Measurements from ENCODE around the gene FAM72D. TPM values are rescaled to one million over a fixed set of nuclear protein-coding genes. Genes with fewer than 3 reads are reported as not detected.
A peak's percentile ranks its signal among the peaks of the same experiment; 100 is the strongest.
"Not testable (repeated sequence)": the region's sequence is repeated elsewhere in the genome, so short reads cannot be mapped to it uniquely, and the experiment has no call there.

FAM72D gene
- 1 to 10 TPM in 1 of 6 donors, under 1 TPM in 3, not detected in 2; 0.26 to 2.1 (median 0.54) TPM for total RNA-seq

DNA sequence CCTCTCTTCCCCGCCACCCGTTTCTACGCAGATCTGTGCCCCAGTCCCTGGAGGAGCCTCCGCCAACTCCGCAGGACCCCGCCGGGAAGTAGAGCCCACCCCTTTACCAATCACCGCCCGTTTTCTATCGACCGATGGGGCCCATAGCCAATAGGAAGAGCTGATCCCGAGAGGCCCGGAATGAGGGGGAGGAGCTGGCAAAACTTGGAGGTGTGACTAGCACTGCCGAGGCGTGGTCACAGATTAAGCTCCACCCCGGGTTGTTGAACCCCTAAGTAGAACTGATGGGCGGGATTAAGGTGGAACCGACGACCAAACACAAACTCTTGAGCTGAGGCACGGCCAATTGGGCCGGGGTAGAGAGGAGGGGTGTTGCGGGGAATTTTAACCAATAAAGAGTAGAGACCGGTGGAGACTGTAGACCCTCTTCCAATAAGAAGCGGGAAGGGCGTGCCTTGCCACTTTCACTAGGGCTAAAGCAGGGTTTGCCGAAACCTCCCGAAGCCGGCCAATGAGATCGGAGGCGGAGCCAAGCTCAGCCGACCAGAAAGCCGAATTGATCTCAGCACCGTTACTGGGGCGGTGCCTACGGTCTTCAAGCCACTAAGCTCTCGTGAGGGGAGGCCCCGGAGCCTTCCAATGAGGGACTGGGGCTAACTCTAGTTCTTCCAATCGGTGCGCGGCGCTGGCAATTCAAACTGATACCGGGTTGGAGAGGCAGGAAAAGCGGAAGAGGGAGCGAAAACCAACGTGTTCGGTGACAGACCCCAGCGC lies at the start of gene FAM72D, which contains the start of gene SRGAP2B:
TSS of gene FAM72D (plus strand) at position 691 of the 774 bp plus-strand sequence. CDS start 874 bp downstream, outside the sequence.
TSS of gene SRGAP2B (minus strand) at position 45 of the 774 bp plus-strand sequence. CDS start 2,427 bp downstream, outside the sequence.
- DNase-seq, H3K36me3 ChIP-seq, H3K9me3 ChIP-seq, H3K4me1 ChIP-seq, H3K27me3 ChIP-seq: not testable (repeated sequence)
- Histone ChIP-seq H3K27ac (peak within 1 kb of the TSS in 2 of 4 donors; percentile 79 to 83), H3K4me3 (peak within 1 kb of the TSS; percentile 35 to 48 (median 42))
- no CpG with 5 or more reads among the region's 47 CpGs for WGBS, 2 donors
- peak; percentile 91 to 96 for ATAC-seq (ENCODE audit: low FRiP score in 2 of 2)

DNA sequence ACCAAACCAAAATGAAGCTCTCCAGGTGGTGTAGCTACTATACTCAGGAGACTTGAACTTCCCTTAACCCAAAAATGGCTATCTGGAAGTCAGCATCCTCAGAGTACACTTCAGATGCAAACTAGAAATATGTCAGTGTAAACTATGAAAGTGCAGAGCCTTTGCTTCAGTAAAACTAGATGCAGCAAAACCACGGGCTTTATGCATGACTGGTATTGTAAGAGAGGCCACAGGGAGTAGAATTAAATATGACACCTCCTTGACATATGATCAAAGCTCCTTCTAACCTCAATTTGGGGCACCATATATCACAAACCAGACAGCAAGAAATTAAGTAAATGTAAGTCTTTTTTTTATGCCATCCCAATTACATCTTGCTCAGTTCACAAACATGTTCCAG lies 48.2 kb upstream of the FAM72D start:
- H3K27ac ChIP-seq; H3K9me3 ChIP-seq; H3K27me3 ChIP-seq; H3K36me3 ChIP-seq; H3K4me3 ChIP-seq; ATAC-seq (ENCODE audit: low FRiP score in 2 of 2); DNase-seq; H3K4me1 ChIP-seq: not testable (repeated sequence)
- no CpG with 5 or more reads among the region's 1 CpG for WGBS, 2 donors

DNA sequence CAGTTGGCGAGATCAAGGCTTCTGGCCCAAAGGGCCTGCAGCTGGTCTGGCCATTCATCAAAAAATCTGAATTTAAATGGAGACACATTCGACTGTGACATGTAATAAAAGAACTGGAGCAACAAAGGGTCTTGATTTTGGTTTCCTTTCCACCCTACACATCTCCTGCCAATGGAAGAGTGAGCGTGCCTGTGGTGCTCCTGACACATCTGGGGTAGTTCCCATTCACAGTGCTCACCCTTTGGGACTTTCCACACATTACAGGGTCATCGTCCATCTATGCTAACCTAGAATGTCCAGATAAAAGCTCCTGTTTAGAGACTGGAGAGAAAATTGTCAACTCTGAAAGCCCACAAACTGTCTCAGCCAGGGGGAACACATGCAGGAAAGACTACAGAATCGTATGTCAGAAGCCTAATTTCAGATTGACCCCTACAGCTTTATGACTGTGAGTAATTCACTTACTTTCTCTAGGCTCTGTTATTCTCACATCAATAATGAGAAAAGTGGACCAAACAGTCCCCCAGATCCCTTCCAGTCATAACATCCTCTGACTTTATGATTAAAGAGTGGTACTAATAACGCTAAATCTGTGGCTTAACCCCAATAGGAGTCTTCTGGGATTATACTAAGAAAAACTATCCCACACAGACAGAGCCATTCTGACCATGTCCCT lies 47.5 kb upstream of the FAM72D start:
- H3K27me3 ChIP-seq; H3K27ac ChIP-seq; H3K36me3 ChIP-seq; H3K4me3 ChIP-seq; H3K4me1 ChIP-seq; ATAC-seq (ENCODE audit: low FRiP score in 2 of 2); DNase-seq; H3K9me3 ChIP-seq: not testable (repeated sequence)
- WGBS, 2 donors, result no CpG with 5 or more reads among the region's 6 CpGs

DNA sequence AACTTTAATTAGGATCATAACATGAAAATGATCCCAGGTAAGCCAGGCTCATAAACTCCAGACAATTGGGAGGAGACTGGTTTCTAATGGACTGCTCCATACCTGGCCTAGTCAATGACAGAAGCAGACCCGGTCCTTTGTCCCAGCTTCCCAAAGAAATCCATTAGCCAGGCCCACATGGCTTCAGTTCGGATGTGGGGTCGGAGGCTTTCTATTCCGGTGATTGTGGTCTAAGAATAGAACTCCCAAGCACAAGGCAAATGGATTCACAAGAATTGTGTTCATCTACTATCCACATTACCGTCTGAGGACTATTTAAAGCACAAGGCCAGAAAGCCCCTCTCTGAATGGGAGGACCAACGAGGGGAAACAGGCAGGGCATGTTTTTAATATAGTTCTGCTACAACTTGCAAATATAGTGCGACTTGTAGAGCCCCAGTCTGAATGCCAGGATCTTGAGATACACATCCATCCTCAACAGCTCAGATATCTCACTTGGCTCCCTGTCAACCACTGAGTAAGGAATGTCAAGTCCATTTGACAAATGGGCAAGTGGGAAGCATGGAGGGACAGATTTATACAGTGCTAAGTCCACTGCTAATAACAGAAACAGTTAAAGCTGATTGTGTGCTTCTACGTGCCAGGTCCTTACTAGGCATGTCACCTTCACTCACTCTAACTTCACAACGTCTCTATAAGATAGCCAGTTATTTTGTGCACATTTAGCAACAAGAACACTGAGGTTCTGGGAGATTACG lies 43.6 kb upstream of the FAM72D start:
- not testable (repeated sequence) for ATAC-seq (ENCODE audit: low FRiP score in 2 of 2); H3K27me3 ChIP-seq; H3K36me3 ChIP-seq; H3K4me1 ChIP-seq; H3K27ac ChIP-seq; DNase-seq; H3K9me3 ChIP-seq; H3K4me3 ChIP-seq
- no CpG with 5 or more reads among the region's 10 CpGs for WGBS, 2 donors

DNA sequence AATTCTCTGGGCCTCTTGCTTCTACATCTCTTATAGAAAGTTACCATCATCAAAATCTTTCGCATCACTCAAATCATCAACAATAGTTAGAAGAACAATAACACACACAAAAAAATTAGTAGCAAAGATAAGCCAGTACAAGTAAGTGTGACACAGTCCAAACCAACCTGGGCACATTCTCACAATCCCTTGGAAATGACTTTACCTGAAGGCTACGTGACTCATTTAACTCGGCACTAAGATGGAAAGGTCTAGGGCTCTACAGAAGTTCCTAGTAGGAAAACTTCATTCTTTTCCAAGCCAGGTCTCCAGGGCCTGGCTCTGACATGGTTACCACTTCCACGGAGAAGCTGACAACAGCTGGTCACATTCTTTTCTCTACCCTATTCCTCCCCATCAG lies 42.3 kb upstream of the FAM72D start:
- WGBS, 2 donors, result no CpG with 5 or more reads among the region's 4 CpGs
- not testable (repeated sequence) for H3K4me3 ChIP-seq; H3K27me3 ChIP-seq; H3K4me1 ChIP-seq; H3K9me3 ChIP-seq; H3K36me3 ChIP-seq; H3K27ac ChIP-seq; DNase-seq; ATAC-seq (ENCODE audit: low FRiP score in 2 of 2)

DNA sequence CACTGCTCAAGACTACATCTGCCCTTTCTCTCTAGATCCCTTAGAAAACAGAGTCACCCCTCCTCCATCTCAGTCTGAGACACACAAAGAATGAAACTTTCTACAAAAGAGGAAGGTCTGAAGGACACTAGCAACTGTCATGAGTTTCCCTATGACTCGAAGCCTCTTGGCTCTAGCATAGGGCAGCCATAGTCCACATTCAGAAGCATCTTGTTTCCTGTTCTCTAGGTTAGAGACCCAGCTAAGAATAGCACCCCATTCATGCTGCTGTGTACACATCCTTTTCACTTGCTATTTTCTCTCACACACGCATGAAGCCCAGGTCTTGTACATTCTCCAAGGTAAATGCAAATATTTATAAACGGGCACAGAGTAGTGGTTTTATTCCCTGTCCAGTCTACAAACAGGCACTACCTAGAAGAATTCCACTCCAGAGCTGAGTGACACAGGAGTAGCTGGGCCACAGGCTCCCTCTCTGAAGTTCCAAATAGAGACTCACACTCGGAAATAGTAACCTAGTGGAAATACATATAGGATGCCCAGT lies 40.5 kb upstream of the FAM72D start:
- peak; percentile 86 to 88 for ATAC-seq (ENCODE audit: low FRiP score in 2 of 2)
- WGBS, 2 donors, result no CpG with 5 or more reads among the region's 4 CpGs
- H3K36me3 ChIP-seq, H3K27me3 ChIP-seq, H3K4me1 ChIP-seq, H3K4me3 ChIP-seq, DNase-seq, H3K27ac ChIP-seq, H3K9me3 ChIP-seq: not testable (repeated sequence)

DNA sequence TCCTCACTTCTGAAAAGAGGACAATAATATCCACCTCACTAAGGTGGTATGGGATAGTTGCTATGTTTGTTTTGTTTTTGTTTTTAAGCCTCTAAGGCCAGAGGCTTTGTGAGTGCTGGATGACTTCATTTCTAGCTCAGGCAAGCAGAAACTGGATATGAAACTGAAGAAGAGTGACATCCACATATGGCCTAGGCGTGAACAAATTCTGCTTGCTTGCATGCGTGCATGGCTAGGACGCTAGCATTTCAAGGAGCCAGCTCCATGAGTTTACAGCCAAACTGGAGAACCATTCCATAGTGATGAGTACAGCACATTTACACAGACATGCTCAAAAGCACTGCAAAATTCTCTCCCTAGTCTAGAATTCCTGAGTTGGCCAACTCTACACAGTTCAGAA lies 37.6 kb upstream of the FAM72D start:
- no CpG with 5 or more reads among the region's 3 CpGs for WGBS, 2 donors
- not testable (repeated sequence) for H3K9me3 ChIP-seq, H3K4me3 ChIP-seq, H3K27me3 ChIP-seq, H3K4me1 ChIP-seq, H3K27ac ChIP-seq, DNase-seq, H3K36me3 ChIP-seq
- peak in 1 of 2 donors; percentile 75 for ATAC-seq (ENCODE audit: low FRiP score in 2 of 2)

DNA sequence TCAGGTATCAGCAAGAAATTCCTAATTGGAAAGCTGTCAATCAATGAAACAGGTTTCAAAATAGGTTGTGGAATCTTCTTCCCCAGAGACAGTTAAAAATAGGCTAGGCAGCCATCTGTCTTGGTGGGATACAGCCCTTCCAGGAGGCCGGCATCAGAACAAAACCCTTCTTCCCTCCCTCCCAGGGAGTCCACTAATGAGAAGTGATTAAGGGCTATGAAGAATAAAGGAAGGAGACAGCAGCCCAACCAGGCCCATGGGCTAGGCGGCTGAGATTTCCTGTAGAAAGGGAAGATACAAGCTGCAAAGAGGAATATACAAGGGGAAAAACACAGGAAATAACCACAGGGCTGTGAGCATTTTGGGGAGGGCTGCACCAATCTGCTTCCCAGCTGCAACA lies 32.5 kb upstream of the FAM72D start:
- not testable (repeated sequence) for H3K36me3 ChIP-seq; H3K27ac ChIP-seq; DNase-seq; ATAC-seq (ENCODE audit: low FRiP score in 2 of 2); H3K9me3 ChIP-seq; H3K27me3 ChIP-seq; H3K4me3 ChIP-seq; H3K4me1 ChIP-seq
- 20 to 50% methylated on average over 1 of the region's 2 CpGs for WGBS, 2 donors

DNA sequence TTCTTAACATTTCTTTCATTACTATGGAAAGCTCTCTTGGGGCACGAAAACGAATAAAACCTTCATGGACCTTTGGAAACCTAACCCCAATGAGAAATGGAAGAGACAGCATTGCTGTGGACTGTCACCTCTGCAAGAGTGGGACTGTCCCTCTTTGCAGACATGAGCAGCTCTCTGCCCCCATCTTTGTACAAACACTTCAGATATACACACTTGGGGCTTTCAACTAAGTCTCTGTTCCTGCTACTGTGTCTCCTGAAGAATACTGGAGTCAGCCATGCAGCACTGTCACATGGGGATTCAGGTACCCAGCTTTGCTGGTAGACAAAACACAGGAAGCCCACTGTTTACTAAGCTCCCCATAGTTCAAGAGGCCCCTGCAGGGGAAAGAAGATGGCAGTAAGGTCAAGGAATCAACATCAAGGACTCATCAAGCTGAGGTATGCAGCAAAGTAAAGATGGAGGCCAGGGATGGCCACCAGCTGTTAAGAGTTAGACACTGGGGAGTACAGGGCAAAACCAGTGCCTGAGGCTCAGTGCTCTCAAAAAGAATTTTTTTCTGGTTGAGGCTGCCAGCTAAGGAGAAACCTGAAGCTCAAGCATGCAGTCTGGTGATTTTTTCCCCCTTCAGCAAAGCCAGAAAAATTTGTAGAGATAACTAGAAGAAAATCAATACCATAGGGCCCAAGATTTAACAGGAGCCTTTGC lies 31.7 kb upstream of the FAM72D start:
- H3K9me3 ChIP-seq; H3K27ac ChIP-seq; ATAC-seq (ENCODE audit: low FRiP score in 2 of 2); H3K4me1 ChIP-seq; H3K4me3 ChIP-seq; DNase-seq; H3K27me3 ChIP-seq; H3K36me3 ChIP-seq: not testable (repeated sequence)
- no CpG with 5 or more reads among the region's 2 CpGs for WGBS, 2 donors

DNA sequence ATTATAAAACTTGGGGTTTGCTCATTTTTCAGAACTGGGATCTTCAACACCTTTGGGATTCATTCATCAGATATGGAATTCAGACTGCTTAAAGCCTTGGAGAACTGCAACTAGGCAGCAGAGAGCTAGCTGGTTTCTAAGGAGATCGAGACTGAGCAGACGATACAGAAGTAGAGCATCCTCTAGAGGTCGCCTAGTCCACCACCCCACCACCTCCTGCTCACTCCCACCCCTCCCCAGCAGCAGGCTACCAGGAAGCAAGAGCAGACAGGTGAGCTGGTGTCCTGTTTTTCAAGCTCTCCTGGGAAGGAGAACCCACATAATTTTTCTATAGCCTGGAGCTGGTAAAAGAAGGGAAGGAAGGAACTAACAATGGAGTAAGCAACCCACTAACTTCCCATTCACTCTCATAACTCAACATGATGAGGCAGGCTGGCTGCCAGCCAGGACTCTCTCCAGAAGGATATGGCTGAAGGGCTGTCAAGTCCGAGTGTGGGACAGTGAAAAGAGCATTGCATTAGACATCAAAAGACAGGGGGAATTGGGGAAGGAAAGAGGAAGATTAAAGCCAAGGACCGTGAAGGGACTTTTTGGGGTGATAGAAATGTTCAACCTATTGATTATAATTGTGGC lies 30.5 kb upstream of the FAM72D start:
- DNase-seq, H3K27me3 ChIP-seq, H3K36me3 ChIP-seq, H3K9me3 ChIP-seq, H3K27ac ChIP-seq, H3K4me1 ChIP-seq, H3K4me3 ChIP-seq: not testable (repeated sequence)
- WGBS, 2 donors, result 45% methylated on average over 2 of the region's 5 CpGs; no CpG with 5 or more reads in 1 of the 2 donors
- peak in 1 of 2 donors; percentile 69 for ATAC-seq (ENCODE audit: low FRiP score in 2 of 2)

DNA sequence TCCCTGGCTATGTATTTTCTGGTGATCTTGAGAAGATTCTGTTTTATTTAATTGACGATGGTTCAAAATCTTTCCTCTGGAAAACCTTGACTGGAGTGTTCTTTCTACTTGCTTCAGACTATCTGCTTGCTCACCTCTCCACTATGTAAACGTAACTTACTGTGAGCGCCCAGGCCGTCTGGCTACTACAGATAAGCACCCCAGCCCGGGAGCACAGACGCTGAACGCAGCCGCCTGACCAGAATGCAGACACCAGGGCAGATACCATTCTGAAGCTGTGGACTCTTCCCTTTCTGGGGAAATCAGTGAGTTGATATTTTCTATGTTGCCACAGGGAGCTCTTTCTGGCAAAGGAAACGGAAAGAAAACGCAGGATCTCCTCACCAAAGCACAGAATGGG lies 29.3 kb upstream of the FAM72D start:
- not testable (repeated sequence) for DNase-seq; H3K9me3 ChIP-seq; H3K4me3 ChIP-seq; H3K27me3 ChIP-seq; ATAC-seq (ENCODE audit: low FRiP score in 2 of 2); H3K27ac ChIP-seq; H3K36me3 ChIP-seq; H3K4me1 ChIP-seq
- no CpG with 5 or more reads among the region's 10 CpGs for WGBS, 2 donors

DNA sequence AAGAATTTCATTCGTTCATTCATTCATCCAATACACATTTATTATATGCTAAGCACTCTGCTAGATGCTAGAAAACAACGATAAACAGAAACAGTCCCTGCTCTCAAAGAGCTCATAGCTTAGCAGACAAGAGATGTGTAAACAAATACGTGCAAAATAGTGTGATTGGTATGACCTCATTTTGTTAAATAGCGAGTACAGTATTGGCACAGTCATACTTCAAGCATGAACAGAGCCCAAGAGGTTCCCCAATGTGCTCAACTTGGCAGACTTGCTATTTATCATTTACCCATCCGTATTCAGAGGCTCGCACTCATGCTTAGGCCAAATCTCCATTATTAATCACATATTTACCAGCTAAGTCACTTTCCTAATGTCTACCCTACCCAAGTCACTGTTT lies 24.2 kb upstream of the FAM72D start:
- ATAC-seq (ENCODE audit: low FRiP score in 2 of 2), result not testable (repeated sequence)
- WGBS, 2 donors, result 63% methylated on average over 1 of the region's 6 CpGs; no CpG with 5 or more reads in 1 of the 2 donors

More for the DNA sequence above, 24.2 kb upstream of the FAM72D start:
- H3K27ac ChIP-seq, H3K9me3 ChIP-seq, H3K4me3 ChIP-seq, H3K36me3 ChIP-seq, DNase-seq, H3K4me1 ChIP-seq, H3K27me3 ChIP-seq: not testable (repeated sequence)
